GM19468 (cell line): ENCODE results near the gene ATP2C2.
"Not testable (repeated sequence)": the region's sequence is repeated elsewhere in the genome, so short reads cannot be mapped to it uniquely, and the experiment has no call there.

Experiments used
- ATAC-seq: cut with Tn5 transposase; IDR thresholded peaks from one replicate; pipeline ENCODE4 v1.9.1; 2021; ENCODE audit warnings: mild to moderate bottlenecking, moderate library complexity, moderate number of reproducible peaks; ENCODE audit not compliant: unreplicated experiment; ENCODE audit errors: extremely low read depth

Gene ATP2C2

GRCh38 chr16:84340325-84341040 is 27.9 kb upstream of the ATP2C2 start:
- ATAC-seq, result no peak

GRCh38 chr16:84341528-84342295 is 26.6 kb upstream of the ATP2C2 start:
- no peak for ATAC-seq

GRCh38 chr16:84343800-84344199 is 24.5 kb upstream of the ATP2C2 start:
- not testable (repeated sequence) for ATAC-seq

- ATAC-seq, result no peak
Observed at GRCh38 chr16:84344781-84345180, 23.6 kb upstream of the ATP2C2 start.

- ATAC-seq, result no peak
Observed at GRCh38 chr16:84347161-84347560, 21.2 kb upstream of the ATP2C2 start.

- no peak for ATAC-seq
Observed at GRCh38 chr16:84348386-84348888, 19.9 kb upstream of the ATP2C2 start.

GRCh38 chr16:84349862-84350684 is 18.3 kb upstream of the ATP2C2 start:
- ATAC-seq, result no peak

GRCh38 chr16:84350685-84351400 is 17.5 kb upstream of the ATP2C2 start:
- no peak for ATAC-seq

- no peak for ATAC-seq
Observed at GRCh38 chr16:84351630-84352029, 16.7 kb upstream of the ATP2C2 start.

GRCh38 chr16:84354306-84354705 is 14.0 kb upstream of the ATP2C2 start:
- ATAC-seq, result no peak

GRCh38 chr16:84355149-84355548 is 13.2 kb upstream of the ATP2C2 start:
- ATAC-seq, result no peak

- no peak for ATAC-seq
Observed at GRCh38 chr16:84356176-84356575, 12.2 kb upstream of the ATP2C2 start.

GRCh38 chr16:84356591-84357116 is 11.7 kb upstream of the ATP2C2 start:
- ATAC-seq, result no peak

GRCh38 chr16:84357191-84357651 is 11.1 kb upstream of the ATP2C2 start:
- ATAC-seq, result no peak

GRCh38 chr16:84358601-84359295 is 9.6 kb upstream of the ATP2C2 start:
- ATAC-seq, result no peak

- no peak for ATAC-seq
Observed at GRCh38 chr16:84359326-84359725, 9.0 kb upstream of the ATP2C2 start.

- ATAC-seq, result no peak
Observed at GRCh38 chr16:84360170-84360569, 8.2 kb upstream of the ATP2C2 start.

- ATAC-seq, result no peak
Observed at GRCh38 chr16:84360748-84361147, 7.6 kb upstream of the ATP2C2 start.

- ATAC-seq, result no peak
Observed at GRCh38 chr16:84361546-84361945, 6.8 kb upstream of the ATP2C2 start.
